Stimulated activated CD4-positive, alpha-beta T cell treated with anti-CD3 and anti-CD28 coated beads, TNF-alpha, amount 100 ng/mL, for 24 hours (primary cell): ENCODE measurements around the gene RNF224.

ENCODE experiments used
- DNase-seq, 3 experiments: peaks; one replicate each; pipeline ENCODE4 v3.0.0-alpha.2; 2020; ENCODE audit warnings: low read depth in 3 of 3

Gene RNF224

GRCh38 chr9:137192448-137192780 is 34.9 kb upstream of the RNF224 start:
- no peak for DNase-seq

- no peak for DNase-seq
Observed at GRCh38 chr9:137192859-137193258, 34.4 kb upstream of the RNF224 start.

- DNase-seq, result no peak
Observed at GRCh38 chr9:137193771-137194170, 33.5 kb upstream of the RNF224 start.

GRCh38 chr9:137194388-137194787 is 32.9 kb upstream of the RNF224 start:
- DNase-seq, result no peak

- DNase-seq, result no peak
Observed at GRCh38 chr9:137194909-137195308, 32.4 kb upstream of the RNF224 start.

GRCh38 chr9:137195525-137196220 is 31.6 kb upstream of the RNF224 start:
- no peak for DNase-seq

GRCh38 chr9:137198051-137198901 is 29.0 kb upstream of the RNF224 start:
- DNase-seq, result no peak

- no peak for DNase-seq
Observed at GRCh38 chr9:137198902-137199283, 28.4 kb upstream of the RNF224 start.

GRCh38 chr9:137199411-137200121 is 27.7 kb upstream of the RNF224 start:
- DNase-seq, result no peak

GRCh38 chr9:137200311-137201204 is 26.7 kb upstream of the RNF224 start, which contains the start of gene TPRN:
Gene TPRN (minus strand): TSS chr9:137200741. CDS start chr9:137200711, 30 bp downstream.
- DNase-seq, result peak; percentile 97 to 99 (median 97)

GRCh38 chr9:137201205-137201868 is 26.0 kb upstream of the RNF224 start:
- no peak for DNase-seq

- no peak for DNase-seq
Observed at GRCh38 chr9:137202966-137203365, 24.3 kb upstream of the RNF224 start.

GRCh38 chr9:137204731-137205125 is 22.6 kb upstream of the RNF224 start:
- no peak for DNase-seq

GRCh38 chr9:137205126-137206069 is 21.9 kb upstream of the RNF224 start, which contains the start of the genes NDOR1 and TMEM203:
Gene NDOR1 (plus strand): TSS chr9:137205700. CDS start chr9:137205778, 78 bp downstream.
Gene TMEM203 (minus strand): TSS chr9:137205648. CDS start chr9:137205414, 234 bp downstream.
- peak; percentile 93 to 94 (median 94) for DNase-seq

- no peak for DNase-seq
Observed at GRCh38 chr9:137206602-137207001, 20.7 kb upstream of the RNF224 start.

- DNase-seq, result no peak
Observed at GRCh38 chr9:137211532-137211931, 15.8 kb upstream of the RNF224 start.

GRCh38 chr9:137212520-137212919 is 14.8 kb upstream of the RNF224 start:
- DNase-seq, result no peak

GRCh38 chr9:137213160-137214060 is 13.9 kb upstream of the RNF224 start:
- no peak for DNase-seq
